Adrenal gland (tissue), 12 donors: ENCODE results near the gene NDUFB8. TPM values are rescaled to one million over a fixed set of nuclear protein-coding genes. Genes with fewer than 3 reads are reported as not detected.

Source experiments
- DNase-seq, 7 donors: peaks; one replicate each; pipeline ENCODE4 v3.0.0-alpha.2; 2019 to 2020
- H3K27ac ChIP-seq, 5 donors: fragments of 200-600 bp; sonication (generic) in 4 of 5; 1 replicate in 3 of 5; 2 replicates in 2 of 5; pipeline versions ENCODE4 v1.5.1 to v1.8.0; 2016 to 2020; ENCODE audit warnings: mild to moderate bottlenecking in 1 of 5
- H3K27me3 ChIP-seq: fragments of 200-600 bp; 2 replicates; pipeline ENCODE4 v1.8.0; 2021
- H3K36me3 ChIP-seq, 2 donors: fragments of 200-600 bp; replicated peaks in 1 of 2; 1 replicate in 1 of 2; 2 replicates in 1 of 2; pipeline versions ENCODE4 v1.5.1 to v1.8.0; 2018 to 2022
- H3K4me1 ChIP-seq, 2 donors: fragments of 200-600 bp; replicated peaks in 1 of 2; 1 replicate in 1 of 2; 2 replicates in 1 of 2; pipeline versions ENCODE4 v1.5.1 to v1.8.0; 2018 to 2021
- H3K4me3 ChIP-seq, 4 donors: fragments of 200-600 bp; sonication (generic) in 3 of 4; one replicate each; pipeline ENCODE4 v1.5.1; 2016 to 2018
- H3K9me3 ChIP-seq, 3 donors: fragments of 200-600 bp; sonication (generic) in 1 of 3; replicated peaks in 1 of 3; 1 replicate in 2 of 3; 2 replicates in 1 of 3; pipeline versions ENCODE4 v1.5.1 to v1.8.0; 2016 to 2021
- POLR2A ChIP-seq, 2 donors: fragments of 450-650 bp; IDR thresholded peaks; one replicate each; pipeline ENCODE4 v1.6.1; 2017; ENCODE audit warnings: antibody characterized with exemption in 2 of 2, mild to moderate bottlenecking in 2 of 2, moderate library complexity in 1 of 2
- WGBS, 4 donors: extraction: QIAGEN DNeasy Blood & Tissue Kit in 2 of 4; methylation state at CpG; one replicate each; pipeline versions ENCODE4 v1.1.5 to v1.1.7; 2013 to 2017; 5-methylcytosine and 5-hydroxymethylcytosine counted together
- intact Hi-C, 2 donors: fragments of 100-400 bp; cut with DNase I; formaldehyde crosslinking; loops; one replicate each; pipeline versions ENCODE4 v1.14.1 to v1.15.0; 2022 to 2023
- polyA plus RNA-seq, 3 donors: library from polyadenylated mRNA; stranded (reverse); fragments of 200-250 nt in 2 of 3; fragments of 350-450 nt in 1 of 3; fragmentation: Illumina TruSeq in 1 of 3; extraction: RNeasy Lipid Tissue Mini Kit (QIAGEN cat#74804) in 1 of 3; gene quantifications; one replicate each; pipeline ENCODE4 v1.2.3, GENCODE V29; 2013 to 2014
- total RNA-seq, 9 donors: library from RNA; depleted of rRNA in 4 of 9; stranded (reverse); fragments of >200 nt in 4 of 9; fragments of 120-200 nt in 1 of 9; fragmentation: NEBNext Ultra II Directional in 1 of 9; extraction: Animal tissue kit (Norgen Biotek cat#: 25700) in 1 of 9; gene quantifications; one replicate each; pipeline versions ENCODE4 v1.1.0 to v1.2.4, GENCODE V29; 2013 to 2023
- TF ChIP-seq, protein P1 (sequence below), 6 experiments: fragments of 450-650 bp in 4 of 6; fragments of 200-600 bp in 2 of 6; sonication (generic) in 1 of 6; IDR thresholded peaks; 1 replicate in 5 of 6; 2 replicates in 1 of 6; pipeline versions ENCODE4 v1.5.1 to v1.8.0; 2016 to 2021; ENCODE audit warnings: antibody characterized with exemption in 6 of 6, mild to moderate bottlenecking in 2 of 6, moderate library complexity in 1 of 6
- donor health status: healthy with polysubstance abuse.
- donor health status: Bipolar disorder and iron deficiency.
- donor health status: DM: yes; HTN: yes; CAD: no.
- donor health status: DM: no; HTN: no; CAD: no.
- donor health status: DM: no; HTN: no; CAD: no.
- donor health status: DM: yes; HTN: yes; CAD: no.

The NDUFB8 gene
- total and polyA plus RNA-seq, 12 donors, result 181 to 689 (median 222) TPM

DNA sequence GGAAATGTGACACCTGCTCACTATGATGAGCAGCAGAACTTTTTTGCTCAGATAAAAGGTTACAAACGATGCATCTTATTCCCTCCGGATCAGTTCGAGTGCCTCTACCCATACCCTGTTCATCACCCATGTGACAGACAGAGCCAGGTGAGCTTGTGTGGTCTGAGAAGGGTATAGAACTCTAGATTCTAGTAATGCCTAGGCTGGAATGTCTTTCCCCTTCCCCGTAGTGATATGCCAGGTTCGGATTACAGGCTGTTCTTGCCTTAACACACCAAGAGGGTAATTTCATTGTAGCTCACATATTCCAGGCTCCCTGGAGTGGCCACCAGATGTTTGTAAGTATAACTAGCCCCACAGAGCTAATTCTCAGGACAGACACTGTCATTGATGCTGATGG lies 15.3 kb upstream of the NDUFB8 start:
- intact Hi-C loops, result no loop called here
- Histone ChIP-seq H3K27me3 (no peaks in the 10 kb centered on the region), H3K27ac (no peak overlapping the region), H3K36me3 (peaks cover 0 to 96% of the 10 kb centered on the region in 2 donors), H3K4me3 (no peak overlapping the region), H3K4me1 (no peaks in the 10 kb centered on the region), H3K9me3 (no peaks in the 10 kb centered on the region)
- WGBS, 4 donors, result 90 to 97% (median 92%) methylated on average over 5 of the region's 5 CpGs
- DNase-seq, result no peak
- no peak for TF ChIP-seq POLR2A (IDR thresholded peaks at IDR 0.05)

DNA sequence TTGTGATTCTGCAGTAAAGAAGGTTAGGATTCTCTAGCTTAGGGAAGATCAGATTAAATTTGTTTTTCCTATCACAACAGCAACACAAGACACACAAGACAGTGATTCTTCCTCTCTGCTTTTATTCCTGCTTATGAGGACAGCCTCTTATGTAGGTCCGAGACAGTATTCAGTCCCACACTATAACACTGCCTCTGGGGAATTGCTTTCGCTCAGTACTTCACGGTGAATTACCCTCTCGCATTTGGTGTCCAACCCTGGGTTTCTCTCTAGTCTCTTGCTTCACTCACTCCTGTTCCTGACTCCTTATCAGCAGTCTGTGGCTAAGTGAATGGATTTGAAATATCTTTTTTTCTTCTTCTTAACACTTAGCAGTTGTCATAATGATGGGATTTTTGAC lies 7.8 kb upstream of the NDUFB8 start:
- Histone ChIP-seq H3K4me3 (no peak overlapping the region), H3K27me3 (no peaks in the 10 kb centered on the region), H3K4me1 (peaks cover 4 to 26% of the 10 kb centered on the region in 2 donors), H3K36me3 (peaks cover 0 to 42% of the 10 kb centered on the region in 2 donors), H3K27ac (no peak overlapping the region), H3K9me3 (no peaks in the 10 kb centered on the region)
- intact Hi-C loops, result no loop called here
- no peak for DNase-seq
- WGBS, 4 donors, result 91 to 94% (median 92%) methylated on average over 4 of the region's 4 CpGs
- TF ChIP-seq POLR2A (IDR thresholded peaks at IDR 0.05), result no peak
- TF ChIP-seq, protein P1, sequence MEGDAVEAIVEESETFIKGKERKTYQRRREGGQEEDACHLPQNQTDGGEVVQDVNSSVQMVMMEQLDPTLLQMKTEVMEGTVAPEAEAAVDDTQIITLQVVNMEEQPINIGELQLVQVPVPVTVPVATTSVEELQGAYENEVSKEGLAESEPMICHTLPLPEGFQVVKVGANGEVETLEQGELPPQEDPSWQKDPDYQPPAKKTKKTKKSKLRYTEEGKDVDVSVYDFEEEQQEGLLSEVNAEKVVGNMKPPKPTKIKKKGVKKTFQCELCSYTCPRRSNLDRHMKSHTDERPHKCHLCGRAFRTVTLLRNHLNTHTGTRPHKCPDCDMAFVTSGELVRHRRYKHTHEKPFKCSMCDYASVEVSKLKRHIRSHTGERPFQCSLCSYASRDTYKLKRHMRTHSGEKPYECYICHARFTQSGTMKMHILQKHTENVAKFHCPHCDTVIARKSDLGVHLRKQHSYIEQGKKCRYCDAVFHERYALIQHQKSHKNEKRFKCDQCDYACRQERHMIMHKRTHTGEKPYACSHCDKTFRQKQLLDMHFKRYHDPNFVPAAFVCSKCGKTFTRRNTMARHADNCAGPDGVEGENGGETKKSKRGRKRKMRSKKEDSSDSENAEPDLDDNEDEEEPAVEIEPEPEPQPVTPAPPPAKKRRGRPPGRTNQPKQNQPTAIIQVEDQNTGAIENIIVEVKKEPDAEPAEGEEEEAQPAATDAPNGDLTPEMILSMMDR (IDR thresholded peaks at IDR 0.05), result no peak

DNA sequence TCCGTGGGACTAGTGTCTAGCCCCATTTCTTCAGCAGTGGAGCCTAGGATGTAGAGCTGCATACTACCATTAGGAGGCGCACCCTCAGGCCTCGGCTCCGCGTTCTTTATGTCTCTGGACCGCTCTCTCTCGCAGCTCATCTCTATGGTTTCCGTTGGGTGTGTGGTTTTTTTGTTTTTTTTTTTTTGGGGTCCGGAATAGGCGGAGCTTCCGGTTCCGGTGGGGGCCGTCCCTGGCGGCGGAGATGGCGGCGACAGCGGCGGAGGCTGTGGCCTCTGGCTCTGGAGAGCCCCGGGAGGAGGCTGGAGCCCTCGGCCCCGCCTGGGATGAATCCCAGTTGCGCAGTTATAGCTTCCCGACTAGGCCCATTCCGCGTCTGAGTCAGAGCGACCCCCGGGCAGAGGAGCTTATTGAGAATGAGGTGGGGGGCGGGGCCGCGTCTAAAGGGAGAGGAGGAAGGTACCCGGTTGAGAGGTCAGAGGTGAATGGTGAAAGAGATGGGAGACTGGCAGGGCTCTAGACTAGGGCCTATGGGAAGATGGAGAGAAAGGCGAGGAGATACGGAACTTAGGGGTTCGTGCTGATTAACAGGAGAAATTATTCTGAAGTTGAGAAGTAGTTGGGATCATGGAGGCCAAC lies 6.2 kb upstream of the NDUFB8 start, which contains the start of gene HIF1AN:
HIF1AN (plus strand) TSS at position 229 of the 639 bp plus-strand sequence; CDS start at position 245, 16 bp downstream.
- TF ChIP-seq, protein P1 (IDR thresholded peaks at IDR 0.05), result peak; percentile 84 to 94 (median 86)
- peak; percentile 46 to 64 for TF ChIP-seq POLR2A (IDR thresholded peaks at IDR 0.05)
- Histone ChIP-seq H3K4me1 (peaks cover 4 to 26% of the 10 kb centered on the region in 2 donors), H3K27me3 (no peaks in the 10 kb centered on the region), H3K36me3 (peaks cover 0 to 26% of the 10 kb centered on the region in 2 donors), H3K27ac (peak within 1 kb of the TSS in 2 of 5 donors; percentile 53 to 64), H3K4me3 (peak within 1 kb of the TSS; percentile 62 to 94 (median 76)), H3K9me3 (no peaks in the 10 kb centered on the region)
- intact Hi-C loops, result no loop called here
- peak; percentile 86 to 96 (median 93) for DNase-seq
- 0 to 1% (median 1%) methylated on average over 27 to 35 of the region's 35 CpGs for WGBS, 4 donors

DNA sequence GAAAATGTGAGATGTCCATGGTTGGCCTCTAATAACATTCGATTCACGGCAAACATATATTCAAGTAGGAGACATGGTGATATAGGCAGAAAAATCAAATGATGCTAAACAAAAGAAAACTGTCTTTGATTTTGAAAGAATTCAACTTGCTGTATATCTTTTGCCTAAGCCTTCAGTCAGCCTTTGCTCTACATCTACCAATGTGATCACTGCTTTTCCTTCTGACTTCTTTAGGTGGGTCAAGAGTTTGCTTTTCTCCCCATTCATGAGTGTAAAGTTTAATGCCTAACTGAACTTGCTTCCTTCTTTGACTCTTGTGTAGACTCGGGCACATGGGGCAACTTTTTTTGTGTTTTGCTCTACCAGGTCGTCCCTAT lies 5.7 kb upstream of the NDUFB8 start:
- no peak for DNase-seq
- no peak for TF ChIP-seq POLR2A (IDR thresholded peaks at IDR 0.05)
- TF ChIP-seq, protein P1 (IDR thresholded peaks at IDR 0.05), result no peak
- peak overlapping the region in 2 of 5 donors; percentile 49 to 53 for H3K27ac ChIP-seq
- no peaks in the 10 kb centered on the region for H3K9me3 ChIP-seq
- peak overlapping the region in 2 of 4 donors; percentile 70 to 82 for H3K4me3 ChIP-seq
- intact Hi-C loops, result no loop called here
- H3K36me3 ChIP-seq, result peaks cover 0 to 21% of the 10 kb centered on the region in 2 donors
- WGBS, 4 donors, result 49 to 50% (median 49%) methylated on average over 4 of the region's 4 CpGs
- H3K27me3 ChIP-seq, result no peaks in the 10 kb centered on the region
- H3K4me1 ChIP-seq, result peaks cover 4 to 28% of the 10 kb centered on the region in 2 donors

DNA sequence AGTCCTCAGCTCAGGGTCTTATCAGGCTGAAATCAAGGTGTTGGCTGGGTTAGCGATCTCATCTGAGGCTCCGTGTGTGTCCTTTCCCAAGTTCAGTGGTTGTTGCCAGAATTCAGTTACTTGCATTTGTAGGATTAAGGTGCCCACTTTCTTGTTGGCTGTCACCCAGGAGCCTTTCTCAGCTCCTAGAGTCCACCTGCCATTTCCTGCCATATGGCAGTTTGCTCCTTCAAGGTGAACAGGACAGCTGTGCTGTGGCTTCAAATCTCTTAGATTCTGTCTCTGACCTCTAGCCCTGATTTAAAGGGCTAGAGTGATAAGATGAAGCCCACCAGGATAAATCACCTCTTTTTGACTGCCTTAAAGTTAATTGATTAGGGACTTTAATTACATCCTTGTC lies 5.1 kb upstream of the NDUFB8 start:
- DNase-seq, result no peak
- no peak overlapping the region for H3K27ac ChIP-seq
- intact Hi-C loops, result no loop called here
- H3K9me3 ChIP-seq, result no peaks in the 10 kb centered on the region
- 59 to 86% (median 72%) methylated on average over 2 of the region's 2 CpGs for WGBS, 4 donors
- peaks cover 4 to 32% of the 10 kb centered on the region in 2 donors for H3K4me1 ChIP-seq
- H3K4me3 ChIP-seq, result no peak overlapping the region
- H3K36me3 ChIP-seq, result peaks cover 0 to 15% of the 10 kb centered on the region in 2 donors
- no peaks in the 10 kb centered on the region for H3K27me3 ChIP-seq
- no peak for TF ChIP-seq POLR2A (IDR thresholded peaks at IDR 0.05)
- TF ChIP-seq, protein P1 (IDR thresholded peaks at IDR 0.05), result no peak
